Activated T-cell treated with anti-CD3 and anti-CD28 coated beads, Interleukin-2, amount 50 U/mL, for 72 hours (primary cell): ENCODE data around the gene AJUBA. TPM values are rescaled to one million over a fixed set of nuclear protein-coding genes. Genes with fewer than 3 reads are reported as not detected.

Source experiments
- ATAC-seq, 2 donors: fragments of 150-1000 bp; cut with Tn5 transposase; replicated peaks in 1 of 2; 2 replicates each; pipeline ENCODE4 v1.10.0; 2021; ENCODE audit warnings: moderate library complexity in 2 of 2, mild to moderate bottlenecking in 1 of 2
- DNase-seq, 2 donors: peaks; one replicate each; pipeline ENCODE4 v3.0.0; 2021 to 2022; ENCODE audit warnings: mixed read lengths in 1 of 2
- H3K27ac Mint-ChIP-seq: one replicate; pipeline ENCODE4 v1.8.0; 2022; ENCODE audit warnings: mild to moderate bottlenecking, moderate library complexity, mixed read lengths
- H3K27me3 Mint-ChIP-seq: one replicate; pipeline ENCODE4 v1.8.0; 2022; ENCODE audit warnings: low read depth, mixed read lengths
- H3K36me3 Mint-ChIP-seq, 2 donors: one replicate each; pipeline ENCODE4 v1.8.0; 2022; ENCODE audit warnings: mixed read lengths in 2 of 2, mild to moderate bottlenecking in 1 of 2; ENCODE audit not compliant: insufficient read depth in 2 of 2
- H3K4me1 Mint-ChIP-seq: one replicate; pipeline ENCODE4 v1.8.0; 2022; ENCODE audit warnings: low read depth, mixed read lengths
- H3K4me3 Mint-ChIP-seq, 2 donors: one replicate each; pipeline ENCODE4 v1.8.0; 2022; ENCODE audit warnings: mild to moderate bottlenecking in 2 of 2, mixed read lengths in 2 of 2, moderate library complexity in 2 of 2
- H3K9me3 Mint-ChIP-seq, 2 donors: one replicate each; pipeline ENCODE4 v1.8.0; 2022; ENCODE audit warnings: mixed read lengths in 2 of 2
- total RNA-seq, 2 donors: library from RNA; stranded (reverse); gene quantifications; one replicate each; pipeline ENCODE4 v1.2.3, GENCODE V29; 2022

Gene AJUBA
- total RNA-seq, 2 donors from 2014 or later, result 1.7 to 2.2 TPM

- no peak overlapping the region for H3K27ac Mint-ChIP-seq
- peaks cover 22% of the 10 kb centered on the region for H3K4me1 Mint-ChIP-seq
- DNase-seq, result no peak
- no peak overlapping the region for H3K4me3 Mint-ChIP-seq
- H3K36me3 Mint-ChIP-seq, result peaks cover 2 to 11% of the 10 kb centered on the region in 2 donors
- ATAC-seq, result no peak
- no peaks in the 10 kb centered on the region for H3K9me3 Mint-ChIP-seq
- H3K27me3 Mint-ChIP-seq, result no peaks in the 10 kb centered on the region
Observed at GRCh38 chr14:22929961-22930364, 52.4 kb downstream of the AJUBA start.

- no peaks in the 10 kb centered on the region for H3K27me3 Mint-ChIP-seq
- no peak within 1 kb of the TSS for H3K27ac Mint-ChIP-seq
- H3K4me1 Mint-ChIP-seq, result peaks cover 22% of the 10 kb centered on the region
- no peaks in the 10 kb centered on the region for H3K9me3 Mint-ChIP-seq
- DNase-seq, result peak; percentile 95 to 97
- H3K4me3 Mint-ChIP-seq, result no peak within 1 kb of the TSS
- ATAC-seq, result peak; percentile 94 to 95
- H3K36me3 Mint-ChIP-seq, result peaks cover 2 to 10% of the 10 kb centered on the region in 2 donors
Observed at GRCh38 chr14:22929104-22929960, 53.0 kb downstream of the AJUBA start, which contains the start of gene PRMT5. TSS of gene PRMT5 (minus strand) at chr14:22929376. CDS start at chr14:22929361, 15 bp downstream.

GRCh38 chr14:22928237-22929103 is 53.9 kb downstream of the AJUBA start:
- H3K36me3 Mint-ChIP-seq, result peaks cover 2 to 14% of the 10 kb centered on the region in 2 donors
- ATAC-seq (no peak), DNase-seq (no peak)
- H3K4me3 Mint-ChIP-seq, result no peak overlapping the region
- H3K9me3 Mint-ChIP-seq, result no peaks in the 10 kb centered on the region
- H3K4me1 Mint-ChIP-seq, result peaks cover 17% of the 10 kb centered on the region
- H3K27ac Mint-ChIP-seq, result no peak overlapping the region
- H3K27me3 Mint-ChIP-seq, result no peaks in the 10 kb centered on the region

DNA sequence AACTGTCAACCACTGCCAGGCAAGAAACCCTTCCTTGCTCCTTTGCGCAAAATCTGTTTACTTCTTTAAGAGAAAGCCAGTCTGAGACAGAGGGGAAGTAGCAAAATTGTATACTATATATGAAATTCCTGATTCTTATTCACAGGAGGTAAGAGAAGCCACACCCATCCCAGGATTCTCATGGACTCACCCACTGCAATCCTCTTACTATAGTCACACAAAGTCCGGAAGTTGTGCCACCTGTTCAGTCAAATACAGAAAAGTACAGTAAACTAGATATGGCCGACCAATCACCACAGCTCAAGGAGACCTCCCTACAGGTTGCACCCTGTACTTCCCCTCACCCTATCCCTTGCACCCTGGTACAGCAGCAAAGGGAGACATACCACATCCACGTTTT is 56.0 kb downstream of the AJUBA start:
- H3K36me3 Mint-ChIP-seq, result peaks cover 3 to 19% of the 10 kb centered on the region in 2 donors
- no peaks in the 10 kb centered on the region for H3K4me1 Mint-ChIP-seq
- no peak overlapping the region for H3K27ac Mint-ChIP-seq
- H3K9me3 Mint-ChIP-seq, result no peaks in the 10 kb centered on the region
- DNase-seq, result no peak
- H3K27me3 Mint-ChIP-seq, result no peaks in the 10 kb centered on the region
- ATAC-seq, result no peak
- no peak overlapping the region for H3K4me3 Mint-ChIP-seq

- Mint-ChIP-seq H3K9me3 (no peaks in the 10 kb centered on the region), H3K27ac (no peak overlapping the region), H3K27me3 (no peaks in the 10 kb centered on the region), H3K4me1 (no peaks in the 10 kb centered on the region), H3K4me3 (no peak overlapping the region), H3K36me3 (peaks cover 4 to 23% of the 10 kb centered on the region in 2 donors)
- ATAC-seq (no peak), DNase-seq (no peak)
Observed at GRCh38 chr14:22925513-22925912, 56.8 kb downstream of the AJUBA start.

DNA sequence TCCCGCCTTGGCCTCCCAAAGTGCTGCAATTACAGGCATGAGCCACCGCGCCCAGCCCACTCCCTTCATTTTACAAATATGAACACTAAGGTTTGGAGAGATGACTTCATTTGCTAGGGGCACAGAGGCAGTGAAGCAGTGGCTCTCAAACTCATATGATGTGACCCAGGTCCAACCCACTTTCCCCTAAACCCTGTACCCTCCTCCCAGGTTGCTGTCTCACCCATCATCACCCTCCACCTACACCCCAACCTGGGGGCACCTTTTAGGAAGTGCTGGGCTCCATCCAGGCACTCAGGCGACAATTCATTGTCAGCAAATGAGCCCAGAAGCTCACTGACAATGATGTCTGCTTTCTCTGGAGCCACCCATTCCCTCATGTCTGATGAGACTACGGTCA is 58.6 kb downstream of the AJUBA start:
- Mint-ChIP-seq H3K27ac (no peak overlapping the region), H3K36me3 (peaks cover 7 to 25% of the 10 kb centered on the region in 2 donors), H3K4me3 (no peak overlapping the region), H3K4me1 (peaks cover 11% of the 10 kb centered on the region), H3K27me3 (no peaks in the 10 kb centered on the region), H3K9me3 (no peaks in the 10 kb centered on the region)
- ATAC-seq, result no peak
- DNase-seq, result no peak

DNA sequence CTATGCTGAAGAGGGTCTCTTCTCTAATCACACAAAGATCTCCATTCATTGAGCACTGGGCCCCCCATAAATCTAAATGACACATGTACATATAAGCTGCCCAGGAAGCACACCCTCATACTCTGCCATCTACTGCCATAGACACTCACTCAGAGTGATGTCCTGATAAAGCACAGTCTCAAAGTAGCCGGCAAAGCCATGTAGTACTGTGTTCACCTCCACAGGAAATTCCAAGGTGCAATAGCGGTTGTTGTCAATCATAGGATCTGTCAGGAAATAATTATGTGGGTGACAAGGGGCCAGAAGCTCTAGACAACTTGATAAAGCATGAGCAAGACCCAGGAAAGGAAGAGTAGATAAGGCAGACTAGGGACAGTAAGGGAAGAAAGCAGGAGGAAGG is 60.1 kb downstream of the AJUBA start:
- H3K4me3 Mint-ChIP-seq, result no peak overlapping the region
- H3K27ac Mint-ChIP-seq, result no peak overlapping the region
- H3K9me3 Mint-ChIP-seq, result no peaks in the 10 kb centered on the region
- ATAC-seq, result no peak
- DNase-seq, result no peak
- peaks cover 19% of the 10 kb centered on the region for H3K4me1 Mint-ChIP-seq
- H3K27me3 Mint-ChIP-seq, result no peaks in the 10 kb centered on the region
- H3K36me3 Mint-ChIP-seq, result peaks cover 10 to 30% of the 10 kb centered on the region in 2 donors

Other genes with a start within 250 kb of the AJUBA start
- 100 to 1,000 TPM; 135 to 136 TPM for gene OXA1L, start 215.9 kb downstream of the AJUBA start, total RNA-seq
- gene SLC7A7, start 167.1 kb downstream of the AJUBA start, total RNA-seq, result 1 to 10 TPM in 1 of 2 donors, under 1 TPM in 1; 0.21 to 1.5 TPM
- gene MRPL52, start 152.7 kb downstream of the AJUBA start, total RNA-seq, result 10 to 100 TPM; 76.9 to 80.4 TPM
- gene MMP14, start 146.0 kb downstream of the AJUBA start, total RNA-seq, result 1 to 10 TPM; 1.4 to 6.8 TPM
- 10 to 100 TPM; 66.5 to 78.4 TPM for gene LRP10, start 110.8 kb downstream of the AJUBA start, total RNA-seq
- 1 to 10 TPM; 4.6 to 4.7 TPM for gene REM2, start 99.3 kb downstream of the AJUBA start, total RNA-seq
- 10 to 100 TPM; 69.5 to 77.5 TPM for gene RBM23, start 63.4 kb downstream of the AJUBA start, total RNA-seq
- 10 to 100 TPM; 55.0 to 79.2 TPM for gene PRMT5, start 53.2 kb downstream of the AJUBA start, total RNA-seq
- gene HAUS4, start 25.5 kb downstream of the AJUBA start, total RNA-seq, result 10 to 100 TPM; 82.0 to 90.9 TPM
- gene C14orf93, start 27.6 kb upstream of the AJUBA start, total RNA-seq, result 10 to 100 TPM; 13.5 to 15.2 TPM
- gene PSMB5, start 52.3 kb upstream of the AJUBA start, total RNA-seq, result 10 to 100 TPM; 82.8 to 88.9 TPM
- not detected for gene PSMB11, start 59.7 kb upstream of the AJUBA start, total RNA-seq
- 1 to 10 TPM in 1 of 2 donors, under 1 TPM in 1; 0.82 to 1.5 TPM for gene CDH24, start 75.0 kb upstream of the AJUBA start, total RNA-seq
- gene ACIN1, start 112.6 kb upstream of the AJUBA start, total RNA-seq, result 100 to 1,000 TPM; 162 to 188 TPM
- 10 to 100 TPM; 31.3 to 38.5 TPM for gene C14orf119, start 113.0 kb upstream of the AJUBA start, total RNA-seq
- gene CIROP, start 122.4 kb upstream of the AJUBA start, total RNA-seq, result not detected
- gene CEBPE, start 136.7 kb upstream of the AJUBA start, total RNA-seq, result under 1 TPM; 0.21 to 0.36 TPM
- gene SLC7A8, start 201.1 kb upstream of the AJUBA start, total RNA-seq, result 1 to 10 TPM in 1 of 2 donors, under 1 TPM in 1; 0.72 to 1.2 TPM